Nephron (organoid): ENCODE data around the gene VTI1A.

Experiments
- H3K27ac Mint-ChIP-seq, 3 experiments: 2 replicates each; pipeline ENCODE4 v1.8.0; 2020; ENCODE audit warnings: mixed read lengths in 3 of 3, mild to moderate bottlenecking in 2 of 3, moderate library complexity in 1 of 3
- H3K27me3 Mint-ChIP-seq: 2 replicates; pipeline ENCODE4 v1.8.0; 2021; ENCODE audit warnings: low read depth, mild to moderate bottlenecking, moderate library complexity, mixed read lengths
- H3K36me3 Mint-ChIP-seq: 2 replicates; pipeline ENCODE4 v1.8.0; 2020; ENCODE audit warnings: low read depth, mixed read lengths
- H3K4me1 Mint-ChIP-seq: 2 replicates; pipeline ENCODE4 v1.8.0; 2020; ENCODE audit warnings: mixed read lengths
- H3K4me3 Mint-ChIP-seq, 3 experiments: 2 replicates each; pipeline ENCODE4 v1.8.0; 2020; ENCODE audit warnings: mild to moderate bottlenecking in 3 of 3, mixed read lengths in 3 of 3, moderate library complexity in 2 of 3
- H3K9me3 Mint-ChIP-seq: 2 replicates; pipeline ENCODE4 v1.8.0; 2020; ENCODE audit warnings: mixed read lengths
- CTCF ChIP-seq, 3 experiments: fragments of 200-600 bp; sonication (generic); IDR thresholded peaks; one replicate each; pipeline ENCODE4 v1.5.0; 2021; ENCODE audit warnings: antibody characterized with exemption in 3 of 3; ENCODE audit not compliant: unreplicated experiment in 3 of 3

The VTI1A gene

GRCh38 chr10:112650588-112651030 is 203.6 kb downstream of the VTI1A start:
- no peak overlapping the region for H3K4me3 Mint-ChIP-seq
- no peaks in the 10 kb centered on the region for H3K27me3 Mint-ChIP-seq
- H3K27ac Mint-ChIP-seq, result no peak overlapping the region
- H3K9me3 Mint-ChIP-seq, result no peaks in the 10 kb centered on the region
- no peak for TF ChIP-seq CTCF (IDR thresholded peaks at IDR 0.05; ENCODE audit: unreplicated experiment in 3 of 3)
- no peaks in the 10 kb centered on the region for H3K36me3 Mint-ChIP-seq
- no peaks in the 10 kb centered on the region for H3K4me1 Mint-ChIP-seq

GRCh38 chr10:112653215-112653614 is 206.2 kb downstream of the VTI1A start:
- no peaks in the 10 kb centered on the region for H3K4me1 Mint-ChIP-seq
- no peaks in the 10 kb centered on the region for H3K36me3 Mint-ChIP-seq
- no peak overlapping the region for H3K4me3 Mint-ChIP-seq
- no peak for TF ChIP-seq CTCF (IDR thresholded peaks at IDR 0.05; ENCODE audit: unreplicated experiment in 3 of 3)
- H3K27ac Mint-ChIP-seq, result peak overlapping the region in 1 of 3 experiments; percentile 37
- no peaks in the 10 kb centered on the region for H3K9me3 Mint-ChIP-seq
- no peaks in the 10 kb centered on the region for H3K27me3 Mint-ChIP-seq

GRCh38 chr10:112653851-112654250 is 206.8 kb downstream of the VTI1A start:
- Mint-ChIP-seq H3K36me3 (no peaks in the 10 kb centered on the region), H3K4me3 (no peak overlapping the region), H3K27me3 (no peaks in the 10 kb centered on the region), H3K9me3 (no peaks in the 10 kb centered on the region), H3K27ac (no peak overlapping the region), H3K4me1 (no peaks in the 10 kb centered on the region)
- TF ChIP-seq CTCF (IDR thresholded peaks at IDR 0.05; ENCODE audit: unreplicated experiment in 3 of 3), result no peak

GRCh38 chr10:112654794-112655193 is 207.8 kb downstream of the VTI1A start:
- Mint-ChIP-seq H3K4me1 (no peaks in the 10 kb centered on the region), H3K27me3 (no peaks in the 10 kb centered on the region), H3K9me3 (no peaks in the 10 kb centered on the region), H3K27ac (no peak overlapping the region), H3K36me3 (no peaks in the 10 kb centered on the region), H3K4me3 (no peak overlapping the region)
- no peak for TF ChIP-seq CTCF (IDR thresholded peaks at IDR 0.05; ENCODE audit: unreplicated experiment in 3 of 3)

- H3K36me3 Mint-ChIP-seq, result no peaks in the 10 kb centered on the region
- H3K4me3 Mint-ChIP-seq, result no peak overlapping the region
- no peaks in the 10 kb centered on the region for H3K27me3 Mint-ChIP-seq
- no peak overlapping the region for H3K27ac Mint-ChIP-seq
- TF ChIP-seq CTCF (IDR thresholded peaks at IDR 0.05; ENCODE audit: unreplicated experiment in 3 of 3), result no peak
- no peaks in the 10 kb centered on the region for H3K9me3 Mint-ChIP-seq
- no peaks in the 10 kb centered on the region for H3K4me1 Mint-ChIP-seq
Observed at GRCh38 chr10:112655722-112656121, 208.7 kb downstream of the VTI1A start.

- Mint-ChIP-seq H3K27me3 (no peaks in the 10 kb centered on the region), H3K4me3 (no peak overlapping the region), H3K4me1 (no peaks in the 10 kb centered on the region), H3K36me3 (peaks cover 7% of the 10 kb centered on the region), H3K27ac (no peak overlapping the region), H3K9me3 (peaks cover 3% of the 10 kb centered on the region)
- no peak for TF ChIP-seq CTCF (IDR thresholded peaks at IDR 0.05; ENCODE audit: unreplicated experiment in 3 of 3)
Observed at GRCh38 chr10:112658465-112658864, 211.4 kb downstream of the VTI1A start.
